Hematopoietic multipotent progenitor cell treated with erythropoietin and hydrocortisone succinate and interleukin-3 and kit ligand, for 6 days (in vitro differentiated cells): ENCODE data around the gene FALEC.

Experiments
- DNase-seq: peaks from one replicate; pipeline ENCODE4 v3.0.0-alpha.2; 2015

The FALEC gene

DNA sequence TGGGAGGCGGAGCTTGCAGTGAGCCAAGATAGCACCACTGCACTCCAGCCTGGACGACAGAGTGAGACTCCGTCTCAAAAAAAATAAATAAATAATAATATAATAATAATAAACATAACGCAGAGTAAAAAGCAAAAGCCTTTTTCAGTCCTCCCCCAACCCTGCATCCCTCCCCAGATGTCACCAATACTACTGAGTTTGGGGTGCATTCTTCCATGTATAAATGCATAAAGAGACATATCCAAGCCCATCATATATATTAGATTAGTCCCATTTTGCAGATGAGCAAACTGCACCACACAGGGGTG is 32.7 kb downstream of the FALEC start:
- DNase-seq: no peak

DNA sequence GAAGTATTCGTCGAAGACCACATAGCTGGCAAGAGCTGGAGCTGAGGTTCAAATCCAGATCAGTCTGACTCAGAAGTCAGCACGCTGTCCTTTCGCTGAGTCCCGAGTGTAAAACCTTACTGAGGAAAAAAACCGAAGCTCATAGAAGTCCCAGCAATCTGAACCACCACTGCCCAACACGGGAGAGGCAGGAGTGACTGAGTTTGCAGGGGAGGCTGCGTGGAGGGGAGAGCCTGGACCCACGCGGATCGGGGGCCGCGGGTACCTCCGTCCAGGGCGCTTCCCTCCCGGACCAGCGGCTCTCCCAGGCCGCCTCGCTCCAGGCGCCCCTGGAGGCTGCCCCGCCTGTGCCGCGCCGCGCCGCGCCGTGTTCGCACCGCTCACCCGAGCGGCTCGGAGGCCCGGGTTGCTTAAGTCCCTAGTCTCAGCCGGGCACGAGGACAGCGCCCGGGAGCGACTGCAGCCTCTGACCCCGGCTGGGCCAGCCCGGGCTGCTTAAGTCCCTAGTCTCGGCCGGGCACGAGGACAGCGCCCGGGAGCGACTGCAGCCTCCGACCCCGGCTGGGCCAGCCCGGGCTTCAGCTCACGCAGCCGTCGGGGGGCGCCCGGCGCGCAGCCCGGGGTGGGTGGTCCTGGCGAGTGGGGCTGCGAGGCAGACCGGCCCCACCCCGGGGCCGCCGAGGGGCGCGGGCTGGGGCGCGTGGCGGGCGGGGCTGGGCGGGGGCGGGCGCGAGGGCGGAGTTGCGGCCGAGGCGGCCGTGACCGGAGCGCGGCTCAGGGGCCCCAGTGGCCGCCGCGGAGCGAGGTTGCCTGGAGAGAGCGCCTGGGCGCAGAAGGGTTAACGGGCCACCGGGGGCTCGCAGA is 33.3 kb downstream of the FALEC start, which contains the start of gene ADAMTSL4:
ADAMTSL4 (plus strand) TSS at position 777 of the 864 bp plus-strand sequence. CDS start 2,881 bp downstream, outside the sequence.
- DNase-seq: peak; percentile 71

DNA sequence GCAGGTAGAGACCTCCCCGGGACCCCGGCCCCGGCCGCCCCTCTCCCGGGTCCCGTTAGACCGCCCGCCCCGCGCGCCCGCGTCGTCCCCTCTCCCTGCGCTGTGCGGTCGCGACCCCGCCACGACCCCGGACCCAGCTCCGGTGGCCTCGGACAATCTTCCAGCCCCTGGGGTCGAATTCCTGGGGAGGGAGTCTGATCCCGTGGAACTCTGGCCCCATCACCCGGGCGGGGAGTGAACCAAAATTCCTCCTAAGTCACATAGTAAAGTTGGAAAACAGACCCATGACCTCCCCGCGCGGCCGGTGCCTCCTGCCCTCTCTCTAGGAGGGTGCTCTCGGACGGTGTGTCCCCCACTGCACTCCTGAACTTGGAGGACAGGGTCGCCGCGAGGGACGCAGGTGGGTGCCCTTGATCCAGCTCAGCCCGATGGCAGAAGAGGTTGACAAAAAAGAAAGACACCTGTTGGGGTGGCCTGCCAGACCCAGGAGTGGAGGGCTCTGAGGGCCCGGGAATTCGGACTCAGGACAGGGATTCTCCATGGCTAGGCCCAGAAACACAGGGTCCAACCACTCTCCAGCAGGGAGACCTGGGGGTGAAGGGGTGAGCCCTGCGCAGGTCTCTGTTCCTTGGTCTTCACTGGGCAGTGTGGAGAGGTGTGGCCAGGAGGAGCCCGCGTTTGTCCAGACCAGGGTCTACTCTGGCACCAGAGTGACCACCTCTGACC is 34.1 kb downstream of the FALEC start:
- no peak for DNase-seq

DNA sequence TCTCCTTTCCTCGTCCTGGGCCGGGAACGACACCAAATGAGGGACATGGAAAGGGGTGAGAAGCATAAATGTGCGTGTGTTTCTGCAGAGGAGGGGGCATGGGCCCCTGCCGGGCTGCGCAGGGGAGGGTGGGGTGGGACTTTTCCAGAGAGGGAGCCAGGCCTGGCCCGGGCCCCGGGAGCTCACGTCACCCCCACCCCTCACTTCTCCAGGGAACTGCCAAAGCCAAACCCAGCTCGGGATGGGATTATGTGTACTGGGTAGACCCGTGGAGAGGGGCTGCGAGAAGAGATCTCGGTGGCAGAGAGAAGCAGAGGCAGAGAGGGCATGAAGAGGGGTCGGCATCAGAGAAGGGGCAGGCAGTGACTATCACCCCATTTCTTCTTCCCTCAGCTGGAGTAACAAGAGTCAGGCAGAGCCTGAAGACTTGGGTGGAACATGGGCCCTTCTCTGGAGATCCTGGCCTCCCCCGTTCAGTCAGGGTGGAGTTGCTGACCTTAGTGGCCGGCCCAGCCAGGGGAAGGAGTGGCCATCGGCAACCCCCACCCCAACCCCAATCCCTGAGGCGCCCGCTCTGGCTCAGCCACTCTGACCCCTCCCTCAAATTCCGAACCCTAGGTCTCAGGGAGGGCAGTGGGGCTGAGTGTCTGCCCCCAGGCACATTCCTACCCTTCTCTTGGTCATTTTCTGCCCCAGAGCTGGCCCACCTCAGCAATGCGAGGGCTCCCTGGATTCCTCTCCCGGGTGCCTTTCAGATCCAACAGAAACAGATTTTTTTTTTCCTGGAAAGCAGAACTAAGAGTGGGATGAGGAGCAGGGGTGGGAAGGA is 34.9 kb downstream of the FALEC start:
- no peak for DNase-seq

DNA sequence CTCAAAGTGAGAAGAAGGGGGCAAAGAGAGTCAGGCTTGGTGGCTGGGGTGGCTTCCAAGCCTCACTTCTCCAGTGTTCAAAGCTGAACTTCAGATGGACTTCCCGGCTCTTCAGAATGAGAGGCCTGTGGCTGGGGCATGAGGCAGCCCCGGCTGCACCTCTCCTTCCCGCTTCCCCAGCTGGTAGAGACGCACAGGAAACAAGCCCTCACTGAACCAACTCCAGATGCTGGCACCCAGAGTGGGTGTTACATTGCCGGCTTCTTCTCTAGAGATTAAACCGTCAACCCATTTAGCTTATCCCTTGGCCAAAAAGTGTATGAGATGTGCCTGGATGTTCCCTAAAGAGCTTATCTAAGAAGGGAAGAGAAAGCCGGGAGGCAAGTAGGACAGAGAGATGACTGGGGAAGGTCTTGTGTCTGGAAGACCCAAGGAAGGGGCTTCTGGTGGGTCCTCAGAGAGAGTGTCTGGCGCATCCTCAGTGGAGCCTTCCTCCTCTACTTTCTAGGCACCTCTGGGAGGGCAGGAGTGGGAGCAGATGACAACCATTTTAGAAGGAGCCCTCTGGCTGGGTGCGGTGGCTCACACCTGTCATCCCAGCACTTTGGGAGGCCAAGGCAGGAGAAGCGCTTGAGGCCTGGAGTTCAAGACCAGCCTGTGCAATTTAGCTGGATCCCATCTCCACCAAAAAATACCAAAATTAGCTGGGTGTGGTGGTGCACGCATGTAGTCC is 35.7 kb downstream of the FALEC start:
- DNase-seq: peak; percentile 42

DNA sequence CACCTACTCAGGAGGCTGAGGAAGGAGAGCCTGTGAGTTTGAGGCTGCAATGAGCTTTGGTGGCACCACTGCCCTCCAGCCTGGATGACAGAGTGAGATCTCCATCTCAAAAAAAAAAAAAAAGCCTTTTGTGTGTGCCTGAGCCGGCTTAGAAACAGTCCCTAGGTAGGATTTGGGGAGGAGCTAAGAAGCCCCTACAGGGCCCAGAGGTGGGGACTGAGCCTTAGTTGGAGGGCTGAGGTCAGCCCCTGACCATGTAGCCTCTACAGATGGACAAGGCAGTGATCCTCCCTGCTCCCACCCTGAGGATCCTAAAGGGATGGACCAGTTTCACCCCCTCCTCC is 36.2 kb downstream of the FALEC start:
- no peak for DNase-seq

DNA sequence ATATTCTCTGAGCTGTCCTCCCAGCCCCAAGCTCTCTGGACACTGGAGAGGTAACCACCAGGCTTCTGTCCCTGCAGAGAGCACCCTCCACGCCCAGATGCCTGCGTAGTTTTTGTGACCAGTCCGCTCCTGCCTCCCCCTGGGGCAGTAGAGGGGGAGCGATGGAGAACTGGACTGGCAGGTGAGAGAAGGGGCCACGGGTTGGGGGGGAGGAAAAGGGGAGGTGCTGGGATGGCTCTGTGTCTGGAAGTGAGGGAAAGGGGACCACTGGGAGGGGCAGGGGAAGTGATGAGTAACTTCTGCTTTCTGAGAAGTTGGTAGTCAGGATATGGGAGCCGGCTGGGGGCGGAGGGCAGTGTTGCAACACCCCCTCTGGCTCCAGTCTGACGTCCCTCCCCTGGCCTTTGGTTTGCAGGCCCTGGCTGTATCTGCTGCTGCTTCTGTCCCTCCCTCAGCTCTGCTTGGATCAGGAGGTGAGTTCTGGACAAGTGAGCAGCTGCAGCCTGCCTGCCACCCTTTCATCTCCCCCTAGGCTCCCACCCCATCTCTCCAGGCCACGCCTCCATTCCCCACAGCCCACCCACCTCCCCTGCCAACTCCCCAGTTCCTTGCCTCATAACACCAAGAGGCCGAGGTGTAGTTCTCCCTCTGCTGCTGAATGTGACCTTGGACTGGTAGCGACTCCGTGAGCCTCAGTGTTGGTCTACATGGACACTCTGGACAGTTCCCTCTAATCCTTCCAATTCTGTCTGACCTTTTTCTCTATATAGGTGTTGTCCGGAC is 36.8 kb downstream of the FALEC start:
- peak; percentile 81 for DNase-seq

DNA sequence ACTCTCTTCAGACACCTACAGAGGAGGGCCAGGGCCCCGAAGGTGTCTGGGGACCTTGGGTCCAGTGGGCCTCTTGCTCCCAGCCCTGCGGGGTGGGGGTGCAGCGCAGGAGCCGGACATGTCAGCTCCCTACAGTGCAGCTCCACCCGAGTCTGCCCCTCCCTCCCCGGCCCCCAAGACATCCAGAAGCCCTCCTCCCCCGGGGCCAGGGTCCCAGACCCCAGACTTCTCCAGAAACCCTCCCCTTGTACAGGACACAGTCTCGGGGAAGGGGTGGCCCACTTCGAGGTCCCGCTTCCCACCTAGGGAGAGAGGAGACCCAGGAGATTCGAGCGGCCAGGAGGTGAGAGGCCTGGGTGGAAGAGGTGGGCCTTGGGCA is 37.3 kb downstream of the FALEC start:
- DNase-seq: no peak

DNA sequence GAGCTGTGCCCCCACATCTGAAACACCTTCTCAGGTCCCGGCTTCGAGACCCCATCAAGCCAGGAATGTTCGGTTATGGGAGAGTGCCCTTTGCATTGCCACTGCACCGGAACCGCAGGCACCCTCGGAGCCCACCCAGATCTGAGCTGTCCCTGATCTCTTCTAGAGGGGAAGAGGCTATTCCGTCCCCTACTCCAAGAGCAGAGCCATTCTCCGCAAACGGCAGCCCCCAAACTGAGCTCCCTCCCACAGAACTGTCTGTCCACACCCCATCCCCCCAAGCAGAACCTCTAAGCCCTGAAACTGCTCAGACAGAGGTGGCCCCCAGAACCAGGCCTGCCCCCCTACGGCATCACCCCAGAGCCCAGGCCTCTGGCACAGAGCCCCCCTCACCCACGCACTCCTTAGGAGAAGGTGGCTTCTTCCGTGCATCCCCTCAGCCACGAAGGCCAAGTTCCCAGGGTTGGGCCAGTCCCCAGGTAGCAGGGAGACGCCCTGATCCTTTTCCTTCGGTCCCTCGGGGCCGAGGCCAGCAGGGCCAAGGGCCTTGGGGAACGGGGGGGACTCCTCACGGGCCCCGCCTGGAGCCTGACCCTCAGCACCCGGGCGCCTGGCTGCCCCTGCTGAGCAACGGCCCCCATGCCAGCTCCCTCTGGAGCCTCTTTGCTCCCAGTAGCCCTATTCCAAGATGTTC is 38.0 kb downstream of the FALEC start:
- no peak for DNase-seq

DNA sequence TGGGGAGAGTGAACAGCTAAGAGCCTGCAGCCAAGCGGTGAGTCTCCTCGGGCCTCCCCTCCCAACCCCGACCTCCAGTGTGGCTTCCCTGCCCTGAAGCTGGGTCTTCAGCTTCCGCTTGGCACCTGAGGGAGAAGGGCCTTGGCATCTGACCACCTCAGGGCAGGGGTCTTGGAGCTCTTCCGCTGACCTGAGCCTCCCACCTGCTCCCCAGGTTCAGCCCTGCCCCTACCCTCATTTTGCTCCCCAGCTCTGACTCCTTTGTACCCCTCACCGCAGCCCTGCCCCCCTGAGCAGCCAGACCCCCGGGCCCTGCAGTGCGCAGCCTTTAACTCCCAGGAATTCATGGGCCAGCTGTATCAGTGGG is 38.5 kb downstream of the FALEC start:
- DNase-seq: no peak

DNA sequence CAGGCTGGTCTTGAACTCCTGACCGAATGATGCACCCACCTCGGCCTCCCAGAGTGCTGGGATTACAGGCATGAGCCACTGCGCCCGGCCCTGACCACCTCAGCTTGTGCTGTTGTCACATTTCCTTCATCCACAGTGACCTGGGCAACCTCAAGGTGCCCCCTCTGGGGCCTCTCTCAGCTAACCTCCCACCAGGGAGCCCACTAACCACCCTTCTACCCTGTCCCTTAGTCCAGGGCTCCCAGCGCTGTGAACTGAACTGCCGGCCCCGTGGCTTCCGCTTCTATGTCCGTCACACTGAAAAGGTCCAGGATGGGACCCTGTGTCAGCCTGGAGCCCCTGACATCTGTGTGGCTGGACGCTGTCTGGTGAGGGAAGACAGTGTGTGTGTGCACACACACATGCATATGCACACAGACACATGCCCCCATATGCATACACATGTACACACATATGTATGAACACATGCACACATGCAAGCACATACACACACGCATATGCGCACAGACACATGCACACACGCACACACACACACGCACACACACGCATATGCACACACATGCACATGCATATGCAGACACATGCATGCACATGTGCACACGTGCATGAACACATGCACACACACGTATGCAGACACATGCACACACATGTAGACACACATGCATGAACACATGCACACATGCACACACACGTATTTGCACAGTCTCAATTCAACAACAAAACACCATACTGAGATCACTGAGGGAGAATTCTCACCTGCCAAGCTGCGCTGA is 39.8 kb downstream of the FALEC start:
- DNase-seq: no peak

DNA sequence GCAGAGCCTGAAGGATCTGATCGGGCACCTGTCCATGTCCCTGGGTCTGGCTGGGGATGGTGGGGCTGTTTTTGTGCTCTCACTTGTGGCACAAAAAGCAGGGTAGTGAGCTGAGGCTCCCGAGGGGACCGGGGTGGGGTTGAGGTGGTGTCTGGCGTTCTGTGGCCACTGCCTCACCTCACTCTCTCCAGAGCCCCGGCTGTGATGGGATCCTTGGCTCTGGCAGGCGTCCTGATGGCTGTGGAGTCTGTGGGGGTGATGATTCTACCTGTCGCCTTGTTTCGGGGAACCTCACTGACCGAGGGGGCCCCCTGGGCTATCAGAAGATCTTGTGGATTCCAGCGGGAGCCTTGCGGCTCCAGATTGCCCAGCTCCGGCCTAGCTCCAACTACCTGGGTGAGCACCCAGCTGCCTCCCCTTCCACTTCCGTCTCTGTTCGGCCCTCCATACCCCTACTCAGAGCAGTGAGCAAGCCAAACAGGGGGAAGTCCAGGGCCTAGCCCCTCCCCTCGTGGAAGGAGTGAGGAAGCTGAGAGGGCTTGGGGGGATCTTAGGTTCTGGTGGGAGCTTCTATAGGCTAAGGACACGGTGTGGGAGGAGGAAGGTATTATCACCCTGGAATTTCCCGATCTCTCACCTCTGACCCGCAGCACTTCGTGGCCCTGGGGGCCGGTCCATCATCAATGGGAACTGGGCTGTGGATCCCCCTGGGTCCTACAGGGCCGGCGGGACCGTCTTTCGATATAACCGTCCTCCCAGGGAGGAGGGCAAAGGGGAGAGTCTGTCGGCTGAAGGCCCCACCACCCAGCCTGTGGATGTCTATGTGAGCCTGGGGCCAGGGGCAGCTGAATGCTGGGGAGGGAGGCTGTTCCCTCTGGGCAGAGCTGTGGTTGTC is 40.7 kb downstream of the FALEC start:
- no peak for DNase-seq

DNA sequence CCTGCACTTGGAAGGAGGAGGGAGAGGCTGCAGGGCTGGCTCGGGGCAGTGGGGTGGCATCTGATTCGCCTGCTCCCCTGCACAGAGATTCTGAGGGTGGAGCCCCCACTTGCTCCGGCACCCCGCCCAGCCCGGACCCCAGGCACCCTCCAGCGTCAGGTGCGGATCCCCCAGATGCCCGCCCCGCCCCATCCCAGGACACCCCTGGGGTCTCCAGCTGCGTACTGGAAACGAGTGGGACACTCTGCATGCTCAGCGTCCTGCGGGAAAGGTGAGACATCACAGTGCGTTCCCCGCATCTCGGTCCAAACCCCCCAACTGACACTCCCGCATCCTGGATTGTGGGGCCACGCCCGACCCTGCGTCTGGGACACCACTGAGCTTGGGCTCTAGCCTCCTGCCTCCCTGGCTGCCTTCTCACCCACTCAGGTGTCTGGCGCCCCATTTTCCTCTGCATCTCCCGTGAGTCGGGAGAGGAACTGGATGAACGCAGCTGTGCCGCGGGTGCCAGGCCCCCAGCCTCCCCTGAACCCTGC is 41.6 kb downstream of the FALEC start:
- DNase-seq: no peak

DNA sequence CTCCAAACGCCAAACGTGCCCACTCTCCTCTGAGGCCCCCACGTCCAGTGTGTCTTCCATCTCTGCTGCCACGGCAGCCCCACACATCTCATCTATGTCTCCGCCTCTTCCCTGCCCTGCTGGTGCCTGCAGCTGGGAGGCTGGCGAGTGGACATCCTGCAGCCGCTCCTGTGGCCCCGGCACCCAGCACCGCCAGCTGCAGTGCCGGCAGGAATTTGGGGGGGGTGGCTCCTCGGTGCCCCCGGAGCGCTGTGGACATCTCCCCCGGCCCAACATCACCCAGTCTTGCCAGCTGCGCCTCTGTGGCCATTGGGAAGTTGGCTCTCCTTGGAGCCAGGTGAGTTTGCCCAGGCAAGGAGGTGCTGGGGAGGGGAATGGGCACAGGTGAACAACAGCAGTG is 42.3 kb downstream of the FALEC start:
- DNase-seq: no peak

DNA sequence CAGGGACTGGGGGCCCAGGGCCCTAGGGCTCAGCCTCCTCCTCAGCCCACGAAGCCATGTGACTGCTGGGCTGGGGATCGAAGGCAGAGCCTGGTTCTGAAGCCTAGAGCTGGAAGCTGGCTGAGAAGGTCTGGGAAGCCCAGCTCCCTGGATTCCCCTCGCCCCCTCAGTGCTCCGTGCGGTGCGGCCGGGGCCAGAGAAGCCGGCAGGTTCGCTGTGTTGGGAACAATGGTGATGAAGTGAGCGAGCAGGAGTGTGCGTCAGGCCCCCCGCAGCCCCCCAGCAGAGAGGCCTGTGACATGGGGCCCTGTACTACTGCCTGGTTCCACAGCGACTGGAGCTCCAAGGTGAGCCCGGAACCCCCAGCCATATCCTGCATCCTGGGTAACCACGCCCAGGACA is 42.8 kb downstream of the FALEC start:
- DNase-seq: no peak

DNA sequence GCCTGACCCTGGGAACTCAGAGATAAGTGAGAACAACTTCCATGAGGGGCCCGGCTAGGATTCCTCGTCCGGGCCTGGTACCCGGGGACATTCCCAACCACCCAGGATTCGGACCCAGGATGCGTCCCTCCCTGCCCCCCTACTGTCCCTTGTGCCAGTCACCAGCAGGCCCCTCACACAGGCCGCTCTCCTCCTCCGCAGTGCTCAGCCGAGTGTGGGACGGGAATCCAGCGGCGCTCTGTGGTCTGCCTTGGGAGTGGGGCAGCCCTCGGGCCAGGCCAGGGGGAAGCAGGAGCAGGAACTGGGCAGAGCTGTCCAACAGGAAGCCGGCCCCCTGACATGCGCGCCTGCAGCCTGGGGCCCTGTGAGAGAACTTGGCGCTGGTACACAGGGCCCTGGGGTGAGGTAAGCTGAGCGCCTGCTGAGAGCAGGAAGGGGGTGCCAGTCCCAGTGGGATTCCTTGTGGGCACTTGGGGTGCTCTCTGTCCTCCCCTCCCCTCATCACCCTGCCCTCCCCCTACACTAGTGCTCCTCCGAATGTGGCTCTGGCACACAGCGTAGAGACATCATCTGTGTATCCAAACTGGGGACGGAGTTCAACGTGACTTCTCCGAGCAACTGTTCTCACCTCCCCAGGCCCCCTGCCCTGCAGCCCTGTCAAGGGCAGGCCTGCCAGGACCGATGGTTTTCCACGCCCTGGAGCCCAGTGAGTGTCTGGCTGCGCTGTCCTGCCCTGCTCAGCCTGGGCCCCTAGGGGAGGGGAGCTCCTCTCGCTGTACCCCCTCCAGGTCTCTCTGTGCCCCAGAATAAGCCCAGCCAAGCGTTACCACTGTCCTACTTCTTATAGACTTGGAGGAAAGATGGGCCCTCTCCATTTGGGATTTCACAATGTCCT is 43.5 kb downstream of the FALEC start:
- DNase-seq: no peak

DNA sequence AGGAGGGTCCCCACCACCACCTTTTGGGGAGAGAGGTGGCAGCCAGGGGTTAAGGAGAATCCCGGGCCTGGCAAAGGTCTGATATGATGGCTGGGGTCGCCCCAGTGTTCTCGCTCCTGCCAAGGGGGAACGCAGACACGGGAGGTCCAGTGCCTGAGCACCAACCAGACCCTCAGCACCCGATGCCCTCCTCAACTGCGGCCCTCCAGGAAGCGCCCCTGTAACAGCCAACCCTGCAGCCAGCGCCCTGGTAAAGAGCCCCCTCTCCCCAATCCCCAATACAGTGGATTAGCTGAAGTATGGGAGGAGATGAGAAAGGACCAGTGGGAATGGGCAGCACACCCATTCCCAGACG is 44.1 kb downstream of the FALEC start:
- DNase-seq: no peak

DNA sequence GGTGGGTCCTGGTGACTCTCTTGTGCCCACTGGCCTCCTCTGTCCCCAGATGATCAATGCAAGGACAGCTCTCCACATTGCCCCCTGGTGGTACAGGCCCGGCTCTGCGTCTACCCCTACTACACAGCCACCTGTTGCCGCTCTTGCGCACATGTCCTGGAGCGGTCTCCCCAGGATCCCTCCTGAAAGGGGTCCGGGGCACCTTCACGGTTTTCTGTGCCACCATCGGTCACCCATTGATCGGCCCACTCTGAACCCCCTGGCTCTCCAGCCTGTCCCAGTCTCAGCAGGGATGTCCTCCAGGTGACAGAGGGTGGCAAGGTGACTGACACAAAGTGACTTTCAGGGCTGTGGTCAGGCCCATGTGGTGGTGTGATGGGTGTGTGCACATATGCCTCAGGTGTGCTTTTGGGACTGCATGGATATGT is 44.5 kb downstream of the FALEC start:
- DNase-seq: peak; percentile 89
